ENCODE results near the gene CYP2S1. TPM values are rescaled to one million over a fixed set of nuclear protein-coding genes. Genes with fewer than 3 reads are reported as not detected.

Gene CYP2S1
- total RNA-seq, 1 donor from 2014 or later, result not detected

GRCh38 chr19:41230067-41230857, 37.2 kb downstream of the CYP2S1 start:
- H3K36me3 Mint-ChIP-seq (ENCODE audit: low read depth), result peaks cover 15% of the 10 kb centered on the region
- H3K9me3 Mint-ChIP-seq (ENCODE audit: low read depth), result no peaks in the 10 kb centered on the region
- no peaks in the 10 kb centered on the region for H3K27me3 Mint-ChIP-seq (ENCODE audit: low read depth)
- no peak overlapping the region for H3K27ac Mint-ChIP-seq (ENCODE audit: unreplicated experiment)
- peaks cover 26% of the 10 kb centered on the region for H3K4me1 Mint-ChIP-seq (ENCODE audit: low read depth)
- TF ChIP-seq CTCF (IDR thresholded peaks at IDR 0.05), result no peak
- no peak for DNase-seq (ENCODE audit: low spot score)
- H3K4me3 Mint-ChIP-seq (ENCODE audit: unreplicated experiment), result no peak overlapping the region

GRCh38 chr19:41232686-41233085, 39.7 kb downstream of the CYP2S1 start:
- no peak for TF ChIP-seq CTCF (IDR thresholded peaks at IDR 0.05)
- H3K27ac Mint-ChIP-seq (ENCODE audit: unreplicated experiment), result no peak overlapping the region

GRCh38 chr19:41233748-41234240, 40.8 kb downstream of the CYP2S1 start:
- no peaks in the 10 kb centered on the region for H3K27me3 Mint-ChIP-seq (ENCODE audit: low read depth)
- TF ChIP-seq CTCF (IDR thresholded peaks at IDR 0.05), result no peak
- H3K27ac Mint-ChIP-seq (ENCODE audit: unreplicated experiment), result no peak overlapping the region
- H3K4me3 Mint-ChIP-seq (ENCODE audit: unreplicated experiment), result no peak overlapping the region
- H3K36me3 Mint-ChIP-seq (ENCODE audit: low read depth), result peaks cover 20% of the 10 kb centered on the region
- no peak for DNase-seq (ENCODE audit: low spot score)
- H3K4me1 Mint-ChIP-seq (ENCODE audit: low read depth), result no peaks in the 10 kb centered on the region
- H3K9me3 Mint-ChIP-seq (ENCODE audit: low read depth), result no peaks in the 10 kb centered on the region

More at GRCh38 chr19:41232686-41233085, 39.7 kb downstream of the CYP2S1 start:
- DNase-seq (ENCODE audit: low spot score), result no peak
- H3K9me3 Mint-ChIP-seq (ENCODE audit: low read depth), result no peaks in the 10 kb centered on the region
- H3K27me3 Mint-ChIP-seq (ENCODE audit: low read depth), result no peaks in the 10 kb centered on the region
- no peak overlapping the region for H3K4me3 Mint-ChIP-seq (ENCODE audit: unreplicated experiment)
- H3K36me3 Mint-ChIP-seq (ENCODE audit: low read depth), result peaks cover 13% of the 10 kb centered on the region
- peaks cover 8% of the 10 kb centered on the region for H3K4me1 Mint-ChIP-seq (ENCODE audit: low read depth)

GRCh38 chr19:41234512-41235168, 41.6 kb downstream of the CYP2S1 start:
- H3K27ac Mint-ChIP-seq (ENCODE audit: unreplicated experiment), result no peak overlapping the region
- no peaks in the 10 kb centered on the region for H3K4me1 Mint-ChIP-seq (ENCODE audit: low read depth)
- no peaks in the 10 kb centered on the region for H3K27me3 Mint-ChIP-seq (ENCODE audit: low read depth)

More at GRCh38 chr19:41234512-41235168, 41.6 kb downstream of the CYP2S1 start:
- DNase-seq (ENCODE audit: low spot score), result no peak
- H3K36me3 Mint-ChIP-seq (ENCODE audit: low read depth), result peaks cover 22% of the 10 kb centered on the region
- H3K4me3 Mint-ChIP-seq (ENCODE audit: unreplicated experiment), result no peak overlapping the region
- no peak for TF ChIP-seq CTCF (IDR thresholded peaks at IDR 0.05)
- H3K9me3 Mint-ChIP-seq (ENCODE audit: low read depth), result no peaks in the 10 kb centered on the region

All from chondrocyte (in vitro differentiated cells).